Measurements from ENCODE around the gene FBXL12.

Gene FBXL12

DNA sequence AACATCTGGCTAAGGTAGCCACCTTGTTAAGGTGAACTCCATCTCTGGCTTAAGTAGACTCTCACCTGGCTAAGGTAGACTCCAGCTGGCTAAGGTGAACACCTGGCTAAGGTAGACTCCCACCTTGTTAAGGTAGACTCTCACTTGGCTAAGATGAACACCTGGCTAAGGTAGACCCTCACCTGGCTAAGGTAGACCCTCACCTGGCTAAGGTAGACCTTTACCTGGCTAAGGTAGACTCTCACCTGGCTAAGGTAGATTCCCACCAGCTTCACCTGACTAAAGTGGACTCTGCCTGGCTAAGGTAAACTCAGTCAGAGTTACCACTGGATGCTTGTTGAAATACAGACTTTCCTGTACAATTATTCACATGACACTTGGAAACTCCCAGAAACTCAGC, 39.9 kb upstream of the FBXL12 start:
- H3K4me3 ChIP-seq (replicated peaks in 1 of 2; ENCODE audit: low read depth in 2 of 2, low read length in 2 of 2) = no peak overlapping the region
- no peak for DNase-seq (ENCODE audit: low read depth in 2 of 2)
- TF ChIP-seq, protein P1, sequence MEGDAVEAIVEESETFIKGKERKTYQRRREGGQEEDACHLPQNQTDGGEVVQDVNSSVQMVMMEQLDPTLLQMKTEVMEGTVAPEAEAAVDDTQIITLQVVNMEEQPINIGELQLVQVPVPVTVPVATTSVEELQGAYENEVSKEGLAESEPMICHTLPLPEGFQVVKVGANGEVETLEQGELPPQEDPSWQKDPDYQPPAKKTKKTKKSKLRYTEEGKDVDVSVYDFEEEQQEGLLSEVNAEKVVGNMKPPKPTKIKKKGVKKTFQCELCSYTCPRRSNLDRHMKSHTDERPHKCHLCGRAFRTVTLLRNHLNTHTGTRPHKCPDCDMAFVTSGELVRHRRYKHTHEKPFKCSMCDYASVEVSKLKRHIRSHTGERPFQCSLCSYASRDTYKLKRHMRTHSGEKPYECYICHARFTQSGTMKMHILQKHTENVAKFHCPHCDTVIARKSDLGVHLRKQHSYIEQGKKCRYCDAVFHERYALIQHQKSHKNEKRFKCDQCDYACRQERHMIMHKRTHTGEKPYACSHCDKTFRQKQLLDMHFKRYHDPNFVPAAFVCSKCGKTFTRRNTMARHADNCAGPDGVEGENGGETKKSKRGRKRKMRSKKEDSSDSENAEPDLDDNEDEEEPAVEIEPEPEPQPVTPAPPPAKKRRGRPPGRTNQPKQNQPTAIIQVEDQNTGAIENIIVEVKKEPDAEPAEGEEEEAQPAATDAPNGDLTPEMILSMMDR (IDR thresholded peaks at IDR 0.05; ENCODE audit: low read depth, low read length) = no peak

DNA sequence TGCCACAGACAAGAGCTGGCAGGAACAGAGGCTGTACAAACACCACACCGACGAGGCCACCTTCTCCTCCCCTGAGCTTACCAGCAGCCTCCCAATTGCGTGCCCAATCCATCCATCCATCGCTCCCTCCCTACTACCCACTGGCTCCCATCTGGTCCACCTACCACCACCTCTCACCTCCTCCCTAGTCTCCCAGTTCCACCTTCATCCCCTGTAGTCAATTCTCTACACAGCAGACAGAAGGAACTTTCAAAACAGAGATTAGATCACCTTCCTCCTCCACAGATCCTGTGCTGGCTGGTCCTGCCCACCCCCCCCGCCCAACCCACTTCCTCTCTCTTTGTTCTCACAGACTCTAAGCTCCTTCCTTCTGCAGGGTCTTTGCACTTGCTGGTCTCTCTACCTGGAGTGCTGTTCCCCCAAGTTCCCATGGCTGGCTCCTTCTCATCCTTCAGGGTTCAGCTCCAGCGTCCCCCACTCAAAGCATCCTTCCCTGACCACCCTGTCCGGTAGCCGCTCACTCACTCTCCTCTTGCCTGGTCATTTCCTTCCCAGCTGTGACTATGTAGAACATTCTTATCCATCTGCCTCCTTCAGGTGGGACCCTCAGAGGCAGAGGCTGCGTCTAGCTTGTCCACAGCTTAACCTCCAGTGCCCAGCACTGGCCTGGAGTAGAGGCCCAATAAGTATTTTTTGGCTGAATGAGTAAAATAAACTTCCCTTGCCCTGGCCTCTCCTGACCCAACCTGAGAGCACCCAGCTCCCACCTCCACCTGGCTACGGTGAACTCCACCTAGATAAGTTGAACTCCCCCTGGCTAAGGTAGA, 39.3 kb upstream of the FBXL12 start:
- TF ChIP-seq, protein P1 (IDR thresholded peaks at IDR 0.05; ENCODE audit: low read depth, low read length) = no peak
- H3K4me3 ChIP-seq (replicated peaks in 1 of 2; ENCODE audit: low read depth in 2 of 2, low read length in 2 of 2) = no peak overlapping the region
- peak in 1 of 2 donors; percentile 7 for DNase-seq (ENCODE audit: low read depth in 2 of 2)

DNA sequence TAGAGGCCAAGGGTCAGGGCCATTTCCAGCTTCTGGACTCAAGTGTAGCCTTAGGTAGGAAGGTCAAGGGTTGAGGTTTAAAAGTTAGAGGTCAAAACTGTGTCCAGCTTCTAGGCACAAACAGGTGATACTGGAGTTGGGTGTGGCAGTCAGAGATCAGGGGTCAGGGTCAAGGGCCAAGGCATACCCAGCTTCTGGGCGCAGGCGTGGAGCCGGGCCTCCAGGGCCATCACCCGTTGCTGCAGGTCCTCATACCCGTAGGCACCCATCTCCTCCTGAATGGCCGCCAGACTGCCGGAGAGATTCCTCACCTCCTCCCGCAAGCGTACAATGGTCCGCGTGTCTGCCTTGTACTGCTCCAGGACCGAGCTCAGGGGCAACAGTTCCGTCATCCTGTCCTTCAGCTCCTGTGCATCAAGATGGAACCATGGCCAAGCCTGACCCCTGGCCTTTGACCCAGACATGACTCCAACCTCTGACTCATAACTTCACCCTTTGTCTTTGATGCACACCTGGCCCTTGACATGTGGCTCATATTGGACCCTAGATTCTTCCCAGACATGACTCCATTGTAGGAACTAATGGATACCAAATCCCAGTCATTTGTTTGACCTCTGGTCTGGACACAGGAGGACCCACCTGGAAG, 38.3 kb upstream of the FBXL12 start:
- no peak for DNase-seq (ENCODE audit: low read depth in 2 of 2)
- H3K4me3 ChIP-seq (replicated peaks in 1 of 2; ENCODE audit: low read depth in 2 of 2, low read length in 2 of 2) = no peak overlapping the region
- TF ChIP-seq, protein P1 (IDR thresholded peaks at IDR 0.05; ENCODE audit: low read depth, low read length) = no peak

DNA sequence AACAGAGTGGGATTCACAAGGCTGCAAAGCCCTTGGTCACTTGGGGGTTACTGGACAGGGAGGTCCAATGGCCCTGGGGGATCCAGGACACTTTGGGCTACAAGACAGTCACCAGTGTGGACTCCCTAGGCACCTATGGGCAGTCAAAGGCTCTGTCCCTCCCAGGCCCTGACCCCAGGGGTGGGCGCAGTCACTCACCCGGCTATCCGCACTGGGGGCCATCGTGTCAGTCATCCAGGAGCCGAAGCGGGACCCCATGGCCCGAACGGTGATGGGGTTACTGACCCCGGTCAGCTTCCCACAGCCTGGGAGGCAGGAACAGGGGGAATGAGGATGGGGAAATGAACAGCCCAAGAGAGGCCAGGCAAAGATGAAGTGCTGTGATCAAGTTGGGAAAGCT, 37.7 kb upstream of the FBXL12 start:
- TF ChIP-seq, protein P1 (IDR thresholded peaks at IDR 0.05; ENCODE audit: low read depth, low read length) = no peak
- no peak overlapping the region for H3K4me3 ChIP-seq (replicated peaks in 1 of 2; ENCODE audit: low read depth in 2 of 2, low read length in 2 of 2)
- DNase-seq (ENCODE audit: low read depth in 2 of 2) = no peak

DNA sequence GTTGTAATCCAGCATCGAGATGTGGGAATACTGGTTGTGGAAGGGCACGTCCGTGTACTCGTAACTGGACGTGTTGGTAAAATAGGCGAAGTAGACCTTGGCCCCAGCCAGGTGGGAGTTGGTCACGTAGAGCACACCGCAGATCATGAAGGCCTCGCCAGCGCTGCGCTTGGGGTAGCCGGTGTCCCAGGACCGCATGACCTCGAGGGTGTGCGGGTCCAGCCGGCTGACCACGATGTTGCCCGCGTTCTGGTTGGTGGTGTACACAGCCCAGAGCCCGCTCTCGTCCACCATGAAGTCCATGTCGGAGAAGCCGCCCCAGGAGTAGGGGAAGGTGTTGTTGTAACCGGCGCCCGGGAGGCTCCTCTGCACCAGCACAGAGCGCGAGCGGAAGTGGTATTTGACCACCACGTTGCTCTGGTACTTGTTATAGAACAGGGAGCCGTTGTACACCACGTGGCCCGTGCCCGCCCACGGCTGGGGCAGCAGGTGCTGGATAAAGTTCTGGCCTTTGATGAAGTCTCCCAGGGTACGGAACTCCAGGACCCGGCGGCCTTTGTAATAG, 35.5 kb upstream of the FBXL12 start:
- TF ChIP-seq, protein P1 (IDR thresholded peaks at IDR 0.05; ENCODE audit: low read depth, low read length) = no peak
- DNase-seq (ENCODE audit: low read depth in 2 of 2) = no peak
- H3K4me3 ChIP-seq (replicated peaks in 1 of 2; ENCODE audit: low read depth in 2 of 2, low read length in 2 of 2) = no peak overlapping the region

DNA sequence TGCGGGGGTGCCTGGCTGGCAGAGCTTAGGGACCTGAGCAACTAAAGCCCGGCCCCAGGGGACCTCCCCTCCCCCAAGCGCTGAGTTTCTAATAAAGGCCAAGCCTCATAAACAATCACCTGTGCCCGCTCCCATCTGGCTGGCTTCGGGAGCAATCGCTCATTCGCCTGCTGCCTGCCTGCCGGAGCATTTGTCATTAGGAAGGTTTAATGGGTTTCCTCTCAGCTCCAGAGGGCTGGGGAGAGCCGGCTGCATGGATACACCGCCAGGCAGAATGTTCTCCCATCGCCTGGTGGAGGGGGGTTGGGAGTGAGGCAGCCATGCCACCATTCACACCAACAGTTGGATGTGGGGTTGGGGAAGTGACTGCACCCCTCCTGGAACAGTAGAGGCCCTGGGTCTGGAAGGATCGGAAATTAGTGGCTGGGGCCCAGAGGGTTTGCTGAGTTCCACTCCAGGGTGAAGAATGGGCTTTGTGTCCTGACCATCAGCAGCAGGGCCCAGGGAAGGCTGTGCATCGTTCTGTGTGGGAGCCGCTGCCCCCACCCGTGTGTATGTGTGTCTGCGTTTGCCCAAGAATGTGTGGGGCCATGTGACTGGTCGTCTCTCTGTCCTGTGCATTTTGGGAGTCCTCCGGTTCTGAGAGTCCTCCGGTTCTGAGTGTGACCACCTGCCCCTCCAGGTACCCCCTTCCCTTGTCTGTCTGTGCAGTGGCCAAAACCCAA, 31.5 kb upstream of the FBXL12 start:
- DNase-seq (ENCODE audit: low read depth in 2 of 2) = no peak
- TF ChIP-seq, protein P1 (IDR thresholded peaks at IDR 0.05; ENCODE audit: low read depth, low read length) = no peak
- no peak overlapping the region for H3K4me3 ChIP-seq (replicated peaks in 1 of 2; ENCODE audit: low read depth in 2 of 2, low read length in 2 of 2)

Measured in cardiac fibroblast (primary cell).